ELF-1 (cell line): ENCODE data around the gene SLC24A3.
A peak's percentile ranks its signal among the peaks of the same experiment; 100 is the strongest.

ENCODE experiments used
- DNase-seq: peaks from one replicate; pipeline ENCODE4 v3.0.0-alpha.2; 2016; ENCODE audit warnings: low read depth, low spot score

Gene SLC24A3

DNA sequence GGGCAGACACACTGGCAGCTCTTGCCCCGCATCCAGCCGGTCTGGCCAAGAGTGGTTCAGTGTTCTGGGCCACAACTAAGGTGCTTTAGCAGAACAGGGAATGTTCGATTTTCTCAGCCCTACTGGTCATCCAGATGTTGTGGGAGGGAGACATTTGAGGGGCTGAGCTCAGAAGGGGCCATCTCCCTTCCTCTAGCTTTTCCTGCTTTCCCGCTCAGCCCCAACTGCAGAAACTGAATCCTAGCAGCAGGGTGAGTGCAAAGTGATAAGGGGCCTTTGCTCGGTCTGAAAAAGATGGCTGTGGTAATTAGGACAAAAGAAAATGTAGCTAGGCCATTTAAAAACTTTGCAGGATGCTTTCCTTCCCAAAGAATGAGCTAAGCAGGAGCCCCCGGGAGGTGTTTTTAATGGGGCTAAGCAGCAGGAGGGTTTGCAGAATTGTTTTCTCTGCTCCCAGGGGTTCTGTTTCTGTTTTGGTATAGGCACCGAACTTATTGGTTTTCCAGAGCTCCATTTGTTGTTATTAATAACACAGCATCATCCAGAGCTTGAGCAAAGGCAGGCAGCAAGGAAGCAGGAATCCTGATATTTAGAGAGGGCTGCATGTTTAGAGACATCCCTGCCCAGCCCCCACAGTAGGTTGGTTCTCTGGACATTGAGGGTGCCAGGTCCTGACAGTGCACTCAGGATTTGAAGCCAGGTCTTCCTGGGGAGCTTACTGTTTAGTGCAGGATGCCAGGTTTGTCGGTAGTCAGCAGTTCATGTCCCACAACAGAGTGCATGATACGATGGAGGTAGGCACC is 210.9 kb downstream of the SLC24A3 start:
- DNase-seq: peak; percentile 30

DNA sequence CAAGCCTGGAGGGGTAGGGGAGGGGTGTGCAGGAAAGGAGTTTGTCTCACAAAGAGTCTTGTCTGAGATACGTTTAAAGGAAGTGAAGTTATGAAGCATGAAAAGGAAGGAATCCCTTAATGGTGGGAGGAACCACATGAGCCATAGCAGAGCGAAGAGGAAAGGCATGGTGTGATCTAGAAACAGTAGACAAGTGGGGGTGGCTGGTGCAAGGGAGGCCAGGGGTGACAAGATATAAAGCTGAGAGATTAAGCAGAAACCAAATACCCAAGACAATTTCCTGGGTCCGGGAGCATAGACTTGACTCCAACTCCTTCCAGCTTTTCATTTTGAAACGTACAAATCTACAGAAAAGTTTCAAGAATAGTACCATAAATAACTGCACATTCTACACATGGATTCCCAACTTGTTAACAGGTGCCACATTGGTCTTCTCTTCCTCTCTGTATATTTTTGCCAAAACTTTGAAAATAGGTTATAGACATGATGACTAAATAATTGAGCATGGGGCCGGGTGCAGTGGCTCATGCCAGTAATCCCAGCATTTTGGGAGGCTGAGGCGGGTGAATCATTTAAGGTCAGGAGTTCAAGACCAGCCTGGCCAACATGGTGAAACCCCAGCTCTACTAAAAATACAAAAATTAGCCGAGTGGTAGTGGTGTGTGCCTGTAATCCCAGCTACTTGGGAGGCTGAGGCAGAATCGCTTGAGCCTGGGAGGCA is 211.6 kb downstream of the SLC24A3 start:
- no peak for DNase-seq

- no peak for DNase-seq
Measured at GRCh38 chr20:19426356-19426755, 213.9 kb downstream of the SLC24A3 start.

DNA sequence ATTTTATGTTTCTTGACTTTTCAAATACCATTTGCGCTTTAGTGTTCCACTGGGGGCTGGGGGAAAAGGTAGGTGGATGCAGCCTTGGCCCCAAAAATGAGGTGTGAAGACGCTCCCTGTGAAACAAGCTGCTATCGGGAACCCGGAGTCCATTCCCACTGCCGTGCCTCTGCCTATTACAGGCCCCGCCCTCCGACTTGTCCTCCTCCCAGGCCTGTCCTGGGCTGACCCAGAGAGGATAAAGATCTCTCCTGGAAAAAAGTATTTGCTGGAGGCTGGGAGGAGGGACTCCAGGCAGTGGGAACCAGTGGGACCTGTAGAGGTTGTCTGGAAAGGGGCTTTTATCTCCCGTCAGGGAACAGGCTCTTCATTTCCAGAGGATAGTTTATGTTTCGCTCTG is 215.0 kb downstream of the SLC24A3 start:
- DNase-seq: peak; percentile 85

DNA sequence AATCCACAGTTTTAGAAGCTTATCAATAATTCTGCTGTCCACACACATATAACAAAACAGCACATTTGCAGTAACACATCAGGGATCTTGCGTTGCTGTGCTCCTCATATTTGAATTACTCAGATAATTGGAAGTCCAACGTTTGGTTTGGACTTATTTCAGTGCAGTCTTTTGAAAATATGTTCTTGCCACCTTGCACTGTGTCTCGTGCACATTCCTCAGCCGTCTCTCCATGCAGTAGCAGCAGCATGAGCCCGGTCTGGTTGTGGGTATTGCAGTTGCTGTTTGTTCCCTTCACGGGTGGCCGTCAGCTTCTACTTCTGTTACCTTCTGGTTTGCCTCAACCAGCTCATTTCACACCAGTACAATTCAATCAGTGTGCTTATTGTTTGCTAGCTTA is 215.5 kb downstream of the SLC24A3 start:
- no peak for DNase-seq

GRCh38 chr20:19428324-19428723 is 215.9 kb downstream of the SLC24A3 start:
- DNase-seq: no peak

- DNase-seq: no peak
Measured at GRCh38 chr20:19429538-19429937, 217.1 kb downstream of the SLC24A3 start.

DNA sequence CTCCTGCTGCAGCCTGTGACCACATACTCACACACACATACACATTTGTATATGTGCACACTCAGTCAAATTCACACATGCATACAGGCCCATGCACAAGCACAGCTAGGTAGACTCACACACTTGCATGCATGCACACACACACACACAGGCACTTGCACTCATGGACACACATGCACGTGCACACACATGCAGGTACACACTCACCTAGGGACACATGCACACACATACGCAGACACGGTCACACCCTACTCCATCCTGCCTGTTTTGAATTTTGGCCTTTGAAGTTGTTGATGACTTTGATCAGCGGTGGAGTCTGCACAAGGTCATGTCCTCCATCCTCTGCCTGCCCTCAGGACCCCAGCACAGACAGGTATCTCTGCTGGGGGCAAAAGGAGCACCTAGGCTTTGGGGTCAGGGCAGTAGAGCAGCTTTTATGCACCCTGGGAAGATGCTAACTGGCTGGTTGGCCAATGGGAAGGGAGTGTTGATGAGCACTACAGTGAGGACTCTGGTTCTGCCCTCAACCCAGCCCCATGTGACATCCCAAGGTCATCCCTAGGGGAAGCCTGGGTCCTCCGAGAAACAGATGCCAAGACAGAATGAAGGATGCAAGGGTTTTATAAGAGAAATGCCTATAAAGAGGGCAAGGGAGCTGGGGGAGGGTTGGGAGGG is 218.3 kb downstream of the SLC24A3 start:
- no peak for DNase-seq

DNA sequence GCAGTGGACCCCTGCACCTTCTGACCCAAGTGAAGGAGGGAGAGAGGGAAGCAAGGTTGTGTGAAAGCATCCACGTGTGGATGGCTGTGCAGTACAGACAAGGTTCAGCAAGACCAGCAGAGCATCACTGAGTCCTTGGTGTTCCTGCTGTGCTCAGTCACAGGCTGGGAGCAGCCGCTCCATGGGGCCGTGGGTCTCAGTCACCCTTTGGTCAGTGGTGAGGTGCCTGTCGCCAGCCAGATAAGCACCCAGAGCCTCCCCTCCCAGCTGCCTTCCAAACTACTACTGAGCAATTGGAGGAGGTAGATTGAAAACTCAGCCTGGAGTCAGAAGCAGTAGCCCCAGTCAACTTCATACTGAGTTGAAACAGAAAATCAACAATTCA is 218.9 kb downstream of the SLC24A3 start:
- no peak for DNase-seq

DNA sequence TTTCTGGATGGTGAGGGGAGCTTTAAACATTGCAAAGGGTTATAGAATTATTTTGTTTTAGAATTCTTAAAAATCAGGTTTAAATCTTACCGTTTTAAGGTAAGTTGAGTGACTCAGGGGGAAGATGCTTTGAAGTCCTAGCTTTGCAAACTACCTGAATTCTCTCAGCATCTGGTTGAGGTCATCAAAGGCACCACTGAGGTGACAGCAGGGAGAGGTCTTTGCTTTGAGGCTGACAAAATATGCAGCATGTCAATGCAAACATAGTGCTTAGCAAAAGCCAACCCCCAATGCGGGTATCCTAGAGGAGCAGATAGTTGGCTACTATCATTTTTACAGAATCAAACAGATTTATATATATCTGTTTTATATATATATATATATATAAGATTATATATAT is 219.5 kb downstream of the SLC24A3 start:
- no peak for DNase-seq

GRCh38 chr20:19433371-19434350 is 221.2 kb downstream of the SLC24A3 start:
- DNase-seq: no peak

GRCh38 chr20:19435316-19435715 is 222.9 kb downstream of the SLC24A3 start:
- no peak for DNase-seq

GRCh38 chr20:19435821-19436220 is 223.4 kb downstream of the SLC24A3 start:
- DNase-seq: no peak

GRCh38 chr20:19438488-19438887 is 226.0 kb downstream of the SLC24A3 start:
- DNase-seq: no peak

DNA sequence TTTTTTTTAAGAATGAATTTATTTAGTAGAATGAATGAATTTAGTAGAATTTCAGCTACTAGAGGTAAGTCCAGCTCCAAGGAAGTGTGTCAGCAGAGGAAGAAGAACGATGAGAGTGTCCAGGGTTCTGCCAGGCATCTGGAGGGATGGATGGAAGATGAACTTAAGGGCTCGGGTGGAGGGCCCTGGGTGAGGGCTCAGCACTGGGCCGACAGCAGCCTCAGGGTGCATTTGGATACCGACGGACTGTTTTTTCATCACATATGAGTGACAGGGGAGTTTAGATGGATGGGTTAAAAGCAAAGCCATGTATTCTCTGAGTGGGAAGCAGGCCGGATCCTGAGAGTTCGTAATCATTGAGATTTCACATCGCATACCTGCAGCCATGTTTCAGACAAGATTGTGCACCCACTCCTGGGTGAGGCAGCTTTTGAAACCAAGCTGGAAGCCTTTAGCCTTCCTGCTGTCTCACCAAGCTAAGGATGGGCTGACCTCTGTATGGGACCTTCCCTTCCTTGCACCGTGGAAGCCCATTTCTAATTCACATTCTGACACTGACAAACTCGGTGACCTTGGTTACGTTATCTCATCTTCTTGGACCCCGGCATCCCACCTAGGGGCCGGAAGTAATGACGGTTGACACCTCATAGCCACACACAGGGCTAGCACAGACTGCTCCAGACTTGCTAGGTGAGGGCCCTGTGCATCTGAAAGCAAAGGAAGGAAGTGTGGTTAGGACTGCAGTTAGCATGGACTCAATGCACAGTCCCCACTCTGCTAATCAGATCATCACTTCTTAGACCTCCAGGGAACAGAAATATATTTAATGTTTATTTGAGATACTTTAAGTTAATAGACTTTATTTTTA is 228.5 kb downstream of the SLC24A3 start:
- DNase-seq: no peak

- no peak for DNase-seq
Measured at GRCh38 chr20:19446246-19446645, 233.8 kb downstream of the SLC24A3 start.

- DNase-seq: no peak
Measured at GRCh38 chr20:19448632-19449031, 236.2 kb downstream of the SLC24A3 start.

DNA sequence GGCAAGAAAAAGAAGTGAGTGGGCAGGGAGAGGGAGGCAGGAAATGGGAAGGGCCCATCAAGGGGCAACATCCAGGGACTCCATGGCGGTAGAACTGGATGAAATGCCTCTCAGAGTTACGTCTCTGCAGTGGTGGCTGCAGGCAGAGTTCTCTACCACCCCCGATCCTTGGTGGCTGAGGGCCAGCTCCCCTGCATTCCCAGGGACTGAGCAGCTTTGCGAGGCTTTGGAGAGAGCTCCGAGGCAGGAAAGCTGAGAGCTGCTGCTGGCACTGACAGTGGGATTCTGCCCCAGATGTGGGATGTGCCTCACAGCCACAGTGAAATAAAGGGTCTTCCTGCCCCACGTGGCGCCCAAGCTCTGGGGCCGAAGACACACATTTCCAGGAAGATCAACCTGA is 236.6 kb downstream of the SLC24A3 start:
- DNase-seq: no peak

GRCh38 chr20:19451231-19451922 is 238.9 kb downstream of the SLC24A3 start:
- DNase-seq: no peak

DNA sequence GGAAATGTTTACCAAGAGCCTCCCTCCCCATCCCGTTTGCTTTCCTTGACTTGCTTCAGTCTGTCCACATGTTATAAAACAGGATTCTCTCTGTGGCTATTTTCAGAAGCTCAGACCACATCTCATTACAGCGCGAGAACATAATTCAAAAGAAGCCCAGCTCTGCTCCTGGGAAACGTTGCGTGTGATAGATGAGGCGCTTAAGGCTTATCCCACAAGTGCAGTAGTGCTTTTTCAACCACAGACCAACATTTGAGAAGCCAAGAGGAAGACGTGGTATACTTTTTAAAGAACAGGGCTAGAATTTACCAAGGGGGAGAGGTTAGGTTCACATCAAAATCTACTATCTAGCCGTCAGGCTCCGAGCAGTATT is 239.5 kb downstream of the SLC24A3 start:
- DNase-seq: no peak
